Ascending aorta (tissue), 2 donors: Measurements from ENCODE around the gene LCLAT1. TPM values are rescaled to one million over a fixed set of nuclear protein-coding genes. Genes with fewer than 3 reads are reported as not detected.
A peak's percentile ranks its signal among the peaks of the same experiment; 100 is the strongest.

Experiments
- DNase-seq, 2 donors: peaks; one replicate each; pipeline ENCODE4 v3.0.0-alpha.2; 2019; ENCODE audit warnings: low spot score in 2 of 2
- H3K27ac ChIP-seq, 2 donors: fragments of 200-600 bp; sonication (generic); one replicate each; pipeline ENCODE4 v1.5.1; 2016 to 2017; ENCODE audit warnings: mild to moderate bottlenecking in 1 of 2
- H3K27me3 ChIP-seq: fragments of 200-600 bp; sonication (generic); one replicate; pipeline ENCODE4 v1.5.1; 2017
- H3K36me3 ChIP-seq, 2 donors: fragments of 200-600 bp; sonication (generic); one replicate each; pipeline ENCODE4 v1.5.1; 2016
- H3K4me1 ChIP-seq, 2 donors: fragments of 200-600 bp; sonication (generic); one replicate each; pipeline ENCODE4 v1.5.1; 2016 to 2017; ENCODE audit warnings: mild to moderate bottlenecking in 1 of 2
- H3K4me3 ChIP-seq, 2 donors: fragments of 200-600 bp; sonication (generic); one replicate each; pipeline ENCODE4 v1.5.1; 2016 to 2017; ENCODE audit warnings: mild to moderate bottlenecking in 1 of 2
- H3K9me3 ChIP-seq, 2 donors: fragments of 200-600 bp; sonication (generic); one replicate each; pipeline ENCODE4 v1.5.1; 2016
- intact Hi-C: fragments of 100-400 bp; cut with DNase I; formaldehyde crosslinking; loops from one replicate; pipeline ENCODE4 v1.15.1; 2023
- total RNA-seq: library from RNA; depleted of rRNA; stranded (reverse); fragments of >200 nt; gene quantifications from one replicate; pipeline ENCODE4 v1.1.0, GENCODE V29; 2016
- TF ChIP-seq, protein P1 (sequence below), 3 experiments: fragments of 200-600 bp in 2 of 3; fragments of 450-650 bp in 1 of 3; sonication (generic) in 2 of 3; IDR thresholded peaks; one replicate each; pipeline ENCODE4 v1.5.1; 2016 to 2019; ENCODE audit warnings: antibody characterized with exemption in 3 of 3, mild to moderate bottlenecking in 1 of 3, moderate library complexity in 1 of 3

LCLAT1 gene
- total RNA-seq, 1 donor from 2014 or later, result 9.8 TPM

DNA sequence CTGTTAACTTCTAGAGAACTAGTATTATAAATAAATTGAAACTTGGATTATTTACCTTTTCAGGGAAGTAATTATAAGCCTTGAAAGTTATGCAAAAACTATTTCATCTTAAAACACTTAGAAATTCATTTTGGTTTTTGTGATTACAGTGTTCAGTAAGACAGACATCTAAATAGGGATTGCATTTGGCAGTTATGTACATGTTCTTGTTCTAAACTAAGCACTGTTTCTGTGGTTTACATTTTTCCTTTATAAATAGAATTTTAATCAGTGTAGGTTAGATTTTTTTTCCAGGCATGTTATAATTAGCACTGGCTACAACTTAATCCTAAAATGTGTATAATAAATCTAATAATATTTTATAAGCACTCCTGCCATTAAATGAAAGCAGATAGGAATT, 35.0 kb downstream of the LCLAT1 start:
- Histone ChIP-seq H3K27ac (peak overlapping the region in 1 of 2 donors; percentile 36), H3K27me3 (no peaks in the 10 kb centered on the region), H3K36me3 (no peaks in the 10 kb centered on the region), H3K4me3 (no peak overlapping the region), H3K4me1 (peaks cover 0 to 13% of the 10 kb centered on the region in 2 donors), H3K9me3 (no peaks in the 10 kb centered on the region)
- no peak for DNase-seq
- TF ChIP-seq, protein P1, sequence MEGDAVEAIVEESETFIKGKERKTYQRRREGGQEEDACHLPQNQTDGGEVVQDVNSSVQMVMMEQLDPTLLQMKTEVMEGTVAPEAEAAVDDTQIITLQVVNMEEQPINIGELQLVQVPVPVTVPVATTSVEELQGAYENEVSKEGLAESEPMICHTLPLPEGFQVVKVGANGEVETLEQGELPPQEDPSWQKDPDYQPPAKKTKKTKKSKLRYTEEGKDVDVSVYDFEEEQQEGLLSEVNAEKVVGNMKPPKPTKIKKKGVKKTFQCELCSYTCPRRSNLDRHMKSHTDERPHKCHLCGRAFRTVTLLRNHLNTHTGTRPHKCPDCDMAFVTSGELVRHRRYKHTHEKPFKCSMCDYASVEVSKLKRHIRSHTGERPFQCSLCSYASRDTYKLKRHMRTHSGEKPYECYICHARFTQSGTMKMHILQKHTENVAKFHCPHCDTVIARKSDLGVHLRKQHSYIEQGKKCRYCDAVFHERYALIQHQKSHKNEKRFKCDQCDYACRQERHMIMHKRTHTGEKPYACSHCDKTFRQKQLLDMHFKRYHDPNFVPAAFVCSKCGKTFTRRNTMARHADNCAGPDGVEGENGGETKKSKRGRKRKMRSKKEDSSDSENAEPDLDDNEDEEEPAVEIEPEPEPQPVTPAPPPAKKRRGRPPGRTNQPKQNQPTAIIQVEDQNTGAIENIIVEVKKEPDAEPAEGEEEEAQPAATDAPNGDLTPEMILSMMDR (IDR thresholded peaks at IDR 0.05), result no peak
- intact Hi-C loops, result no loop called here

DNA sequence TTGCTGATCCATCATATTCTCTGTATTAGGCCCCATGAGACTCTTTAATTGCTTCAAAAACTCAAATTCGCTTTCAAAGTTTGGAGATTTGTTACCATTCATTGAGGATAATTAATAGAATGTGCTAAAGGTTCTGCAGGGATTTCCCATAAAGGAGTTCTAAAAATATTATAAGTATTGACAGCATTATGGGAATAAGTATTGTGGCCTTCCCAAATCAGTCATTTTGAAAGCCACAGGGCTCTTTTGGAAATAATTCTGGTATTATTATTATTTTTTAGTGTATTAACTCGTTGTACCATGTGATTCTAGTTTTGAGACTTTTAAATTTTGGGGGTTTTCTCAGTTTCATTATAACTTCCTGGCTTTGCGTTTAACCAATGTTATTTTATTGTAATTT, 37.1 kb downstream of the LCLAT1 start:
- intact Hi-C loops, result no loop called here
- H3K4me3 ChIP-seq, result no peak overlapping the region
- H3K27ac ChIP-seq, result no peak overlapping the region
- TF ChIP-seq, protein P1 (IDR thresholded peaks at IDR 0.05), result no peak
- no peaks in the 10 kb centered on the region for H3K9me3 ChIP-seq
- DNase-seq, result no peak
- H3K27me3 ChIP-seq, result no peaks in the 10 kb centered on the region
- H3K4me1 ChIP-seq, result peaks cover 0 to 18% of the 10 kb centered on the region in 2 donors
- H3K36me3 ChIP-seq, result no peaks in the 10 kb centered on the region

DNA sequence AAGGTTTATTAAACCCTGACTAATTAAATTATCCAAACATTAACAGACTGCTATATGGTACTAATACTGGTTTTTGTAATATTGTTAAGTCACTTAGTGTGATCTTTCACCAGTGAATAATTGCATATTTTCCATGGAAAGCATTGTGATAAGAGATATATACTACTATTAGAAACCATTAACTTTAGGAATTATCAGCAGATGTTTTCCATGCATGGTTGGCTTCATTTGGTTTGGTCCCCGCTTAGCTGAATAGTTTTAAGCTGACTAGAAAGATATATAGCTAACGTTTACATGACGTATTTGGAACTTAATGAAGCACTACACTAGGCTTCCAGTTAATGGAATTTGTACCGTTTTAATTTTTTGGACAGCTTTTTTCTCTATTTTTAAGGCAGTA, 37.9 kb downstream of the LCLAT1 start:
- DNase-seq, result no peak
- Histone ChIP-seq H3K27me3 (no peaks in the 10 kb centered on the region), H3K36me3 (no peaks in the 10 kb centered on the region), H3K4me3 (no peak overlapping the region), H3K9me3 (no peaks in the 10 kb centered on the region), H3K4me1 (peaks cover 0 to 18% of the 10 kb centered on the region in 2 donors), H3K27ac (no peak overlapping the region)
- TF ChIP-seq, protein P1 (IDR thresholded peaks at IDR 0.05), result no peak
- intact Hi-C loops, result loop anchor here (5.0 kb wide), 1 partner anchor 82 kb away; no protein-coding TSS in a partner anchor

DNA sequence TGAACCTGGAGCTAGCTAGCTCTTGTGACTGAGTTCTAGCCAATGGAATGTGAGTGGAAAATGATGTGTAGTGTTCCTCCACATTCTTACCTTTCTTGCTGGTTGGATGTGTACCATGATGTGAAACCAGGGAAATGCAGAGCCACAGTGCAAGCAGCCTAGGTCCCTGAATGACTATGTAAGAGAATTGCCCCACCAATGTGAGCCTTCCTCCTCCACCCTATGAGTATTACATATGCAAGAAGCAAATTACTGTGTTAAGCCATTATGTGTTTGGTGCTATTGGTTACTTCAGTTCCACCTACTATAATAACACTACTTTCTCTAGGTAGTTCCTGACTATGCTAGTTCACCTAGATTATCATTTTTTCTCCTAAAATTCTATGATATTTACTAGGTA, 39.6 kb downstream of the LCLAT1 start:
- Histone ChIP-seq H3K27me3 (no peaks in the 10 kb centered on the region), H3K4me1 (peaks cover 0 to 19% of the 10 kb centered on the region in 2 donors), H3K27ac (no peak overlapping the region), H3K9me3 (no peaks in the 10 kb centered on the region), H3K4me3 (no peak overlapping the region), H3K36me3 (no peaks in the 10 kb centered on the region)
- TF ChIP-seq, protein P1 (IDR thresholded peaks at IDR 0.05), result no peak
- intact Hi-C loops, result loop anchor here (5.0 kb wide), 1 partner anchor 81 kb away; no protein-coding TSS in a partner anchor
- DNase-seq, result no peak

DNA sequence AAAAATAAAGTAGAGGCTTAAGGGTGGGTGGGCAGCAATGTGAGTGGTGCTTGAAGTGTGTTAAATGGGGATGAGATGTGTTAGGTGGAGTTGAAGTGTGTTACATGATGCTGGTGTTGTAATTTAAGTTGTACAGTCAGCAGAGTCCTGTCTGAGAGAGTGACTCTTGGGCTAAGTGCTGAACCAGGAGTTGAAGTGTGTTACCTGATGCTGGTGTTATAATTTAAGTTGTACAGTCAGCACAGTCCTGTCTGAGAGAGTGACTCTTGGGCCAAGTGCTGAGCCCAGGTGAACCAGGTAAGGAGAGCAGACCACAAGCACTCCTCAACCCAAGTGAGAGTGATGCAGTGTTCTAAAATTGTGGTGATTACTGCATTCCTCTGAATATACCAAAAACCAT, 40.6 kb downstream of the LCLAT1 start:
- TF ChIP-seq, protein P1 (IDR thresholded peaks at IDR 0.05), result no peak
- no peak for DNase-seq
- Histone ChIP-seq H3K9me3 (no peaks in the 10 kb centered on the region), H3K36me3 (no peaks in the 10 kb centered on the region), H3K4me3 (no peak overlapping the region), H3K27me3 (no peaks in the 10 kb centered on the region), H3K27ac (no peak overlapping the region), H3K4me1 (peaks cover 0 to 21% of the 10 kb centered on the region in 2 donors)
- intact Hi-C loops, result loop anchor here (5.0 kb wide), 1 partner anchor 80 kb away; no protein-coding TSS in a partner anchor
